GM23338 (cell line): Measurements from ENCODE around the gene RPS3A. TPM values are rescaled to one million over a fixed set of nuclear protein-coding genes. Genes with fewer than 3 reads are reported as not detected.

Experiments
- ATAC-seq: fragments of 200-7000 bp; cut with Tn5 transposase; 3 replicates; pipeline ENCODE4 v1.9.1; 2020
- DNase-seq: peaks from one replicate; pipeline ENCODE4 v3.0.0-alpha.2; 2015; ENCODE audit warnings: low spot score
- H2AFZ ChIP-seq: fragments of 200-600 bp; sonication (generic); 2 replicates; pipeline ENCODE4 v1.8.0; 2016; ENCODE audit warnings: antibody characterized with exemption, mild to moderate bottlenecking, moderate library complexity
- H3F3A ChIP-seq: fragments of 200-600 bp; sonication (generic); replicated peaks from 2 replicates; pipeline ENCODE4 v1.8.0; 2017; ENCODE audit warnings: antibody characterized with exemption, mixed run types, low read depth
- H3K27ac ChIP-seq: fragments of 200-600 bp; sonication (generic); 2 replicates; pipeline ENCODE4 v1.6.1; 2016; ENCODE audit warnings: low read depth
- H3K27me3 ChIP-seq: fragments of 200-600 bp; sonication (generic); 2 replicates; pipeline ENCODE4 v1.8.0; 2016; ENCODE audit warnings: mild to moderate bottlenecking, mixed run types, moderate library complexity; ENCODE audit not compliant: insufficient read depth
- H3K36me3 ChIP-seq: fragments of 200-600 bp; sonication (generic); 2 replicates; pipeline ENCODE4 v1.8.0; 2016; ENCODE audit warnings: mild to moderate bottlenecking; ENCODE audit not compliant: insufficient read depth
- H3K4me1 ChIP-seq: fragments of 200-600 bp; sonication (generic); 2 replicates; pipeline ENCODE4 v1.8.0; 2016; ENCODE audit warnings: mild to moderate bottlenecking, moderate library complexity; ENCODE audit not compliant: insufficient read depth
- H3K4me2 ChIP-seq: fragments of 200-600 bp; sonication (generic); 2 replicates; pipeline ENCODE4 v1.7.1; 2017; ENCODE audit warnings: mixed run types
- H3K4me3 ChIP-seq: fragments of 200-600 bp; sonication (generic); 2 replicates; pipeline ENCODE4 v1.6.1; 2016; ENCODE audit warnings: mixed run types
- H3K79me2 ChIP-seq: fragments of 200-600 bp; sonication (generic); replicated peaks from 2 replicates; pipeline ENCODE4 v1.8.0; 2017; ENCODE audit warnings: mild to moderate bottlenecking; ENCODE audit not compliant: insufficient read depth
- H3K9me2 ChIP-seq: fragments of 200-600 bp; sonication (generic); 2 replicates; pipeline ENCODE4 v1.8.0; 2017; ENCODE audit not compliant: insufficient read depth
- H4K20me1 ChIP-seq: fragments of 200-600 bp; sonication (generic); replicated peaks from 2 replicates; pipeline ENCODE4 v1.8.0; 2017; ENCODE audit warnings: mild to moderate bottlenecking; ENCODE audit not compliant: insufficient read depth
- H3K27ac Mint-ChIP-seq: 2 replicates; pipeline ENCODE4 v1.8.0; 2020; ENCODE audit warnings: inconsistent platforms, mild to moderate bottlenecking, moderate library complexity, mixed read lengths
- H3K27me3 Mint-ChIP-seq: 3 replicates; pipeline ENCODE4 v1.8.0; 2022; ENCODE audit warnings: low read depth, mild to moderate bottlenecking, moderate library complexity, mixed read lengths, inconsistent platforms; ENCODE audit not compliant: insufficient read depth, poor library complexity
- H3K36me3 Mint-ChIP-seq: 3 replicates; pipeline ENCODE4 v1.8.0; 2021; ENCODE audit warnings: low read depth, mild to moderate bottlenecking, inconsistent platforms, moderate library complexity, mixed read lengths
- H3K4me1 Mint-ChIP-seq: 3 replicates; pipeline ENCODE4 v1.8.0; 2020; ENCODE audit warnings: mild to moderate bottlenecking, inconsistent platforms, mixed read lengths
- H3K4me3 Mint-ChIP-seq: 3 replicates; pipeline ENCODE4 v1.8.0; 2021; ENCODE audit warnings: moderate library complexity, mild to moderate bottlenecking, inconsistent platforms, mixed read lengths
- H3K9me3 Mint-ChIP-seq: 3 replicates; pipeline ENCODE4 v1.8.0; 2020; ENCODE audit warnings: moderate library complexity, mild to moderate bottlenecking, inconsistent platforms, mixed read lengths
- EZH2 ChIP-seq: fragments of 200-600 bp; sonication (generic); IDR thresholded peaks from one replicate; pipeline ENCODE4 v1.8.0; 2017; ENCODE audit warnings: antibody characterized with exemption, mild to moderate bottlenecking, low read depth; ENCODE audit not compliant: unreplicated experiment
- EZH2phosphoT487 ChIP-seq: fragments of 200-600 bp; sonication (generic); IDR thresholded peaks from one replicate; pipeline ENCODE4 v1.8.1; 2018; ENCODE audit warnings: antibody characterized with exemption; ENCODE audit not compliant: unreplicated experiment
- JUNB ChIP-seq: IDR thresholded peaks from one replicate; pipeline ENCODE4 v1.6.1; 2016; ENCODE audit warnings: antibody characterized with exemption; ENCODE audit not compliant: unreplicated experiment
- POLR2AphosphoS5 ChIP-seq: IDR thresholded peaks from 2 replicates; pipeline ENCODE4 v1.6.1; 2016; ENCODE audit warnings: antibody characterized with exemption, low read depth
- STAT1 ChIP-seq: IDR thresholded peaks from one replicate; pipeline ENCODE4 v1.6.1; 2016; ENCODE audit warnings: antibody characterized with exemption; ENCODE audit not compliant: unreplicated experiment
- ZNF114 ChIP-seq: fragments of 250-450 bp; sonication (Bioruptor Pico); IDR thresholded peaks from 2 replicates; pipeline ENCODE4 v1.5.0; 2020; ENCODE audit warnings: mild to moderate bottlenecking, moderate library complexity
- ZNF331 ChIP-seq: fragments of 250-450 bp; sonication (Bioruptor Pico); IDR thresholded peaks from 2 replicates; pipeline ENCODE4 v1.5.0; 2020; ENCODE audit warnings: low read depth, mild to moderate bottlenecking, moderate library complexity
- polyA plus RNA-seq: library from polyadenylated mRNA; unstranded; fragments of >200 nt; fragmentation: Nextera tagmentation; extraction: Ambion mirVana; gene quantifications from 2 replicates; pipeline ENCODE4 v1.2.1, GENCODE V29; 2016
- total RNA-seq: library from RNA; depleted of rRNA; stranded (reverse); fragments of >200 nt; shearing (Covaris generic); gene quantifications from 2 replicates; pipeline ENCODE4 v1.2.3, GENCODE V29; 2014
- TF ChIP-seq, protein P1 (sequence below): IDR thresholded peaks from one replicate; pipeline ENCODE4 v1.6.1; 2018; ENCODE audit warnings: antibody characterized with exemption; ENCODE audit not compliant: unreplicated experiment
- TF ChIP-seq, protein P2 (sequence below): IDR thresholded peaks from 2 replicates; pipeline ENCODE4 v1.6.1; 2016; ENCODE audit warnings: antibody characterized with exemption

Gene RPS3A
- total and polyA plus RNA-seq, 2 experiments from 2014 or later, result 2,486 to 3,506 TPM

DNA sequence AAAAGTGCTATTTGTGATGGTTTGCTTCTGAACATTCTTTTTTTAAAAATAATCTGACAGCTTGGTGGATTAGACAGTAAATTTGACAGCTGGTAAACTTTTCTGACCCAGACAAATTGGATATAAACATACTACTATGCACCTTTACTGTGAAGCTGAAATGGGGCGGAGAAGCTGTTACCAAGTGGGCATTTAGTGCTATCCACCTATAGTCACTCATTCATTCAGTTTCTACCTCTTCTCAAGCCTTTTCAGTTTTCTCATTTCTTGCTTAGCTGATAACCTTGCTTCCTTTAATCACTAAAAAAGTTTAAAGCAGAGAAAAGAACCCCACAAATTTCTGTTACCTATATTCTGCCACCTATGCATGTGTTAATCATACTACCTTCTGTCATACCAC, 5.2 kb downstream of the RPS3A start (continued):
- TF ChIP-seq STAT1 (no peak), EZH2phosphoT487 (no peak), JUNB (no peak), ZNF114 (CRISPR knock-in tag) (no peak)
- TF ChIP-seq, protein P1, sequence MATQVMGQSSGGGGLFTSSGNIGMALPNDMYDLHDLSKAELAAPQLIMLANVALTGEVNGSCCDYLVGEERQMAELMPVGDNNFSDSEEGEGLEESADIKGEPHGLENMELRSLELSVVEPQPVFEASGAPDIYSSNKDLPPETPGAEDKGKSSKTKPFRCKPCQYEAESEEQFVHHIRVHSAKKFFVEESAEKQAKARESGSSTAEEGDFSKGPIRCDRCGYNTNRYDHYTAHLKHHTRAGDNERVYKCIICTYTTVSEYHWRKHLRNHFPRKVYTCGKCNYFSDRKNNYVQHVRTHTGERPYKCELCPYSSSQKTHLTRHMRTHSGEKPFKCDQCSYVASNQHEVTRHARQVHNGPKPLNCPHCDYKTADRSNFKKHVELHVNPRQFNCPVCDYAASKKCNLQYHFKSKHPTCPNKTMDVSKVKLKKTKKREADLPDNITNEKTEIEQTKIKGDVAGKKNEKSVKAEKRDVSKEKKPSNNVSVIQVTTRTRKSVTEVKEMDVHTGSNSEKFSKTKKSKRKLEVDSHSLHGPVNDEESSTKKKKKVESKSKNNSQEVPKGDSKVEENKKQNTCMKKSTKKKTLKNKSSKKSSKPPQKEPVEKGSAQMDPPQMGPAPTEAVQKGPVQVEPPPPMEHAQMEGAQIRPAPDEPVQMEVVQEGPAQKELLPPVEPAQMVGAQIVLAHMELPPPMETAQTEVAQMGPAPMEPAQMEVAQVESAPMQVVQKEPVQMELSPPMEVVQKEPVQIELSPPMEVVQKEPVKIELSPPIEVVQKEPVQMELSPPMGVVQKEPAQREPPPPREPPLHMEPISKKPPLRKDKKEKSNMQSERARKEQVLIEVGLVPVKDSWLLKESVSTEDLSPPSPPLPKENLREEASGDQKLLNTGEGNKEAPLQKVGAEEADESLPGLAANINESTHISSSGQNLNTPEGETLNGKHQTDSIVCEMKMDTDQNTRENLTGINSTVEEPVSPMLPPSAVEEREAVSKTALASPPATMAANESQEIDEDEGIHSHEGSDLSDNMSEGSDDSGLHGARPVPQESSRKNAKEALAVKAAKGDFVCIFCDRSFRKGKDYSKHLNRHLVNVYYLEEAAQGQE, result no peak

DNA sequence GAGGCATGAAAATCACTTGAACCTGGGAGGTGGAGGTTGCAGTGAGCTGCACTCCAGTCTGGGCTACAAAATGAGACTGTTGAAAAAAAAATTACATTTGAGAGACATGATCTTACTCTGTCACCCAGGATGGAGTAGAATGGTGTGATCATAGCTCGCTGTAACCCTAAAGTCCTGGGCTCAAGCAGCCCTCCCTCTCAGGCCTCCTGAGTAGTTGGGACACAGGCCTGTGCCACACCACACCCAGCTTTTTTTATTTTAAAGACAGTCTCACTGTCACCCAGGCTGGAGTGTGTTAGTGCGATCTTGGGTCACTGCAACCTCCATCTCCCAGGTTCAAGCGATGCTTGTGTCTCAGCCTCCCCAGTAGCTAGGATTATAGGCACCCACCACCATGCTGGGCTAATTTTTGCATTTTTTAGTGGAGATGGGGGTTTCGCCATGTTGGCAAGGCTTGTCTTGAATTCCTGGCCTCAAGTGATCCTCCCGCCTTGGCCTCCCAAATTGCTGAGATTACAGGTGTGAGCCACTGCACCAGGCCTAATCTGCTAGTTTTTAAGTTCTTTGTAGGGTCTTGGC, 6.1 kb downstream of the RPS3A start:
- no peak for DNase-seq
- Histone ChIP-seq H3K4me1 (peaks cover 21% of the 10 kb centered on the region), H3K27me3 (no peaks in the 10 kb centered on the region), H3K9me2 (no peaks in the 10 kb centered on the region), H2AFZ (no peak overlapping the region), H3K27ac (0 out of 2 replicates have a peak overlapping the region, but pooled peaks have one; percentile 63), H3K4me3 (no peak overlapping the region), H3K36me3 (peaks cover 64% of the 10 kb centered on the region), H3K79me2 (peaks cover 33% of the 10 kb centered on the region), H3F3A (peaks cover 67% of the 10 kb centered on the region), H3K4me2 (no peak overlapping the region), H4K20me1 (peaks cover 43% of the 10 kb centered on the region)
- peaks cover 15% of the 10 kb centered on the region for H3K27me3 Mint-ChIP-seq
- ATAC-seq, result peak; percentile 14; the same call in 2 of the 3 replicates
- no peak for TF ChIP-seq EZH2
- TF ChIP-seq, protein P2, sequence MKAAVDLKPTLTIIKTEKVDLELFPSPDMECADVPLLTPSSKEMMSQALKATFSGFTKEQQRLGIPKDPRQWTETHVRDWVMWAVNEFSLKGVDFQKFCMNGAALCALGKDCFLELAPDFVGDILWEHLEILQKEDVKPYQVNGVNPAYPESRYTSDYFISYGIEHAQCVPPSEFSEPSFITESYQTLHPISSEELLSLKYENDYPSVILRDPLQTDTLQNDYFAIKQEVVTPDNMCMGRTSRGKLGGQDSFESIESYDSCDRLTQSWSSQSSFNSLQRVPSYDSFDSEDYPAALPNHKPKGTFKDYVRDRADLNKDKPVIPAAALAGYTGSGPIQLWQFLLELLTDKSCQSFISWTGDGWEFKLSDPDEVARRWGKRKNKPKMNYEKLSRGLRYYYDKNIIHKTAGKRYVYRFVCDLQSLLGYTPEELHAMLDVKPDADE, result no peak
- TF ChIP-seq POLR2AphosphoS5, result peak; percentile 77
- peaks cover 92% of the 10 kb centered on the region for H3K36me3 Mint-ChIP-seq
- H3K4me3 Mint-ChIP-seq, result no peak overlapping the region
- peak overlapping the region; percentile 28; the same call in 1 of the 2 replicates for H3K27ac Mint-ChIP-seq
- peaks cover 3% of the 10 kb centered on the region; the same call in 1 of the 3 replicates for H3K9me3 Mint-ChIP-seq
- peaks cover 15% of the 10 kb centered on the region for H3K4me1 Mint-ChIP-seq

DNA sequence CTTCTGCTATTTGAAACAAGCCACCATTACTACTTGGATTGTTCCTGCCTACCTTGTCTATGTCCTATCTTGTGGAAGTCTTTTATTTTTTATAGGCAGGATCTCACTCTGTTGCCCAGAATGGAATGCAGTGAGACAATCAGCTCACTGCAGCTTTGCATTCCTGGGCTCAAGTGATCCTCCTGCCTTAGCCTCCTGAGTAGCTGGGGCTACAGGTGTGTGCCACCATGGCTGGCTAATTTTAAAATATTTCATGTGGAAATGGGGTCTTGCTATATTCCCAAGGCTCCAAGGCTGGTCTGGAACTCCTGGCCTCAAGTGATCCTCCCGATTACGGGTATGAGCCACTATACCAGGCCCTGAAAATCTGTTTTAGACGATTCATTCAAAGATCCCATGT, 7.6 kb downstream of the RPS3A start:
- ATAC-seq, result peak; percentile 9; the same call in 2 of the 3 replicates
- H3K27me3 Mint-ChIP-seq, result peaks cover 7% of the 10 kb centered on the region
- peaks cover 77% of the 10 kb centered on the region for H3K36me3 Mint-ChIP-seq
- no peak for TF ChIP-seq EZH2
- TF ChIP-seq ZNF331, result no peak
- TF ChIP-seq, protein P1, result no peak
- no peak for TF ChIP-seq ZNF114 (CRISPR knock-in tag)
- TF ChIP-seq JUNB, result no peak
- no peak; the same call in 1 of the 2 replicates for TF ChIP-seq POLR2AphosphoS5

More for the DNA sequence above, 7.6 kb downstream of the RPS3A start:
- H4K20me1 ChIP-seq, result peaks cover 29% of the 10 kb centered on the region
- DNase-seq, result no peak
- no peak overlapping the region for H2AFZ ChIP-seq
- H3K9me2 ChIP-seq, result no peaks in the 10 kb centered on the region
- no peak overlapping the region for H3K4me3 ChIP-seq
- H3K79me2 ChIP-seq, result peaks cover 18% of the 10 kb centered on the region
- peaks cover 60% of the 10 kb centered on the region for H3F3A ChIP-seq
- peaks cover 3% of the 10 kb centered on the region; the same call in 1 of the 3 replicates for H3K9me3 Mint-ChIP-seq
- peaks cover 6% of the 10 kb centered on the region for H3K4me1 Mint-ChIP-seq
- H3K36me3 ChIP-seq, result peaks cover 49% of the 10 kb centered on the region
- no peak overlapping the region for H3K27ac Mint-ChIP-seq
- no peaks in the 10 kb centered on the region for H3K27me3 ChIP-seq
- no peak overlapping the region for H3K4me3 Mint-ChIP-seq
- H3K27ac ChIP-seq, result peak overlapping the region; percentile 68
- H3K4me1 ChIP-seq, result peaks cover 9% of the 10 kb centered on the region; the same call in 1 of the 2 replicates
- H3K4me2 ChIP-seq, result no peak overlapping the region
